K562 (cell line): ENCODE results near the gene CRLF1. TPM values are rescaled to one million over a fixed set of nuclear protein-coding genes. Genes with fewer than 3 reads are reported as not detected.

Source experiments
- ATAC-seq: fragments of 200-7000 bp; cut with Tn5 transposase; 3 replicates; pipeline ENCODE4 v1.9.1; 2020; ENCODE audit warnings: moderate library complexity
- BruUV-seq: library from RNA; stranded (reverse); fragments of 400-500 nt; replicated peaks from 2 replicates; lab custom pipeline; 2021; lab: Mats Ljungman, UMichigan
- CTCF ChIA-PET: fragments of 300-600 bp; formaldehyde crosslinking; extraction: SDS; loops from one replicate; lab custom pipeline; 2021; ENCODE audit warnings: low intra/inter-chr PET ratio; lab: Yijun Ruan, JAX
- POLR2A ChIA-PET: fragments of 300-600, 350-650 bp; sonication (Branson Sonifier 250); formaldehyde crosslinking; extraction: SDS; loops from one replicate; lab custom pipeline; 2021; ENCODE audit warnings: antibody characterized with exemption, inconsistent platforms; lab: Yijun Ruan, JAX
- DNase-seq, 4 experiments: peaks; one replicate each; pipeline versions ENCODE4 v3.0.0 to v3.0.0-alpha.2; 2011 to 2018; ENCODE audit warnings: low spot score in 3 of 4, mixed read lengths in 3 of 4; ENCODE audit errors: extremely low read depth in 1 of 4
- FAIRE-seq: peaks from 2 replicates; lab custom pipeline; 2011; peaks lifted over from hg19 to GRCh38; lab: Jason Lieb, UNC
- H2AFZ ChIP-seq: 2 replicates; pipeline ENCODE4 v1.6.0; 2011; ENCODE audit warnings: low read depth, low read length, control low read depth, inconsistent platforms
- H3K27ac ChIP-seq: fragments of 200-600 bp; 3 replicates; pipeline ENCODE4 v1.8.0; 2011; ENCODE audit warnings: low read depth, mild to moderate bottlenecking, control low read depth, inconsistent platforms, low read length, moderate library complexity, mixed read lengths; ENCODE audit errors: extremely low read depth
- H3K27me3 ChIP-seq, 2 experiments: fragments of 300-600 bp in 1 of 2; 2 replicates in 1 of 2; 3 replicates in 1 of 2; pipeline versions ENCODE4 v1.6.0 to v1.8.0; 2011; ENCODE audit warnings: inconsistent platforms in 2 of 2, low read length in 2 of 2, mild to moderate bottlenecking in 1 of 2, mixed read lengths in 1 of 2, moderate library complexity in 1 of 2; ENCODE audit not compliant: control insufficient read depth in 2 of 2, insufficient read depth in 2 of 2
- H3K36me3 ChIP-seq: fragments of 300-600 bp; 3 replicates; pipeline ENCODE4 v1.8.0; 2011; ENCODE audit warnings: mild to moderate bottlenecking, low read length, inconsistent platforms; ENCODE audit not compliant: control insufficient read depth, insufficient read depth
- H3K4me1 ChIP-seq, 2 experiments: fragments of 200-600 bp in 1 of 2; replicated peaks in 1 of 2; 2 replicates in 1 of 2; 3 replicates in 1 of 2; pipeline versions ENCODE4 v1.5.1 to v1.8.0; 2011; ENCODE audit warnings: inconsistent platforms in 2 of 2, low read length in 2 of 2, mild to moderate bottlenecking in 1 of 2, mixed read lengths in 1 of 2, moderate library complexity in 1 of 2; ENCODE audit not compliant: control insufficient read depth in 2 of 2, insufficient read depth in 2 of 2
- H3K4me2 ChIP-seq: 2 replicates; pipeline ENCODE4 v1.6.1; 2011; ENCODE audit warnings: low read length, control low read depth, inconsistent platforms, mixed read lengths; ENCODE audit not compliant: insufficient read depth
- H3K4me3 ChIP-seq: fragments of 200-600 bp; sonication (generic), shearing (Covaris generic); 2 replicates; pipeline ENCODE4 v1.5.1; 2016; ENCODE audit warnings: control low read depth, inconsistent platforms
- H3K79me2 ChIP-seq: fragments of 200-600 bp; 3 replicates; pipeline ENCODE4 v1.8.0; 2011; ENCODE audit warnings: low read length, inconsistent platforms; ENCODE audit not compliant: control insufficient read depth, insufficient read depth
- H3K9ac ChIP-seq, 2 experiments: 2 replicates each; pipeline versions ENCODE4 v1.6.0 to v1.6.1; 2011; ENCODE audit warnings: low read depth in 2 of 2, low read length in 2 of 2, control low read depth in 1 of 2, inconsistent platforms in 1 of 2, mild to moderate bottlenecking in 1 of 2, mixed read lengths in 1 of 2; ENCODE audit not compliant: insufficient read depth in 1 of 2
- H3K9me1 ChIP-seq: one replicate; pipeline ENCODE4 v1.6.0; 2011; ENCODE audit warnings: inconsistent platforms, mild to moderate bottlenecking, low read length, moderate library complexity; ENCODE audit not compliant: control insufficient read depth, insufficient read depth
- H3K9me3 ChIP-seq: replicated peaks from 2 replicates; pipeline ENCODE4 v1.5.1; 2011; ENCODE audit warnings: low read depth, low read length, inconsistent platforms; ENCODE audit not compliant: control insufficient read depth, insufficient read depth
- H4K20me1 ChIP-seq: replicated peaks from 2 replicates; pipeline ENCODE4 v1.6.1; 2011; ENCODE audit warnings: low read length, inconsistent platforms, mixed read lengths; ENCODE audit not compliant: control insufficient read depth, insufficient read depth
- BRF1 ChIP-seq: IDR thresholded peaks from 3 replicates; pipeline ENCODE4 v1.6.1; 2011; ENCODE audit warnings: borderline replicate concordance, mild to moderate bottlenecking; ENCODE audit not compliant: insufficient read length; ENCODE audit errors: extremely low read depth
- EHMT2 ChIP-seq: fragments of 450-650 bp; IDR thresholded peaks from 2 replicates; pipeline ENCODE4 v1.6.1; 2018; ENCODE audit warnings: antibody characterized with exemption
- ESRRB ChIP-seq: fragments of 250-450 bp; sonication (Bioruptor Pico); IDR thresholded peaks from 2 replicates; pipeline ENCODE4 v1.5.0; 2020; ENCODE audit warnings: mild to moderate bottlenecking, moderate library complexity, borderline replicate concordance
- HNRNPLL ChIP-seq: fragments of 200-400 bp; formaldehyde crosslinking; IDR thresholded peaks from 2 replicates; pipeline ENCODE4 v1.6.1; 2017; ENCODE audit warnings: low read length, low read depth, mild to moderate bottlenecking; ENCODE audit not compliant: poor library complexity, severe bottlenecking
- HOXB6 ChIP-seq: fragments of 250-450 bp; sonication (Bioruptor Pico); IDR thresholded peaks from 2 replicates; pipeline ENCODE4 v1.5.1; 2022; ENCODE audit warnings: mild to moderate bottlenecking, borderline replicate concordance
- LCOR ChIP-seq: sonication (generic); formaldehyde crosslinking; IDR thresholded peaks from 2 replicates; pipeline ENCODE4 v1.8.0; 2022; ENCODE audit warnings: mild to moderate bottlenecking, missing genetic modification reagents
- POLR2H ChIP-seq: IDR thresholded peaks from 2 replicates; pipeline ENCODE4 v1.6.1; 2016; ENCODE audit warnings: missing genetic modification characterization, low read depth, mild to moderate bottlenecking, control low read depth, missing compliant biosample characterization, moderate library complexity
- YY1 ChIP-seq, 3 experiments: IDR thresholded peaks; 2 replicates each; pipeline ENCODE4 v1.6.1; 2011; ENCODE audit warnings: low read length in 2 of 3, mild to moderate bottlenecking in 2 of 3, moderate library complexity in 2 of 3, borderline replicate concordance in 1 of 3, control low read depth in 1 of 3, low read depth in 1 of 3; ENCODE audit not compliant: insufficient read depth in 3 of 3, insufficient replicate concordance in 2 of 3, control insufficient read depth in 1 of 3, insufficient read length in 1 of 3; ENCODE audit errors: extremely low read depth in 1 of 3
- ZKSCAN3 ChIP-seq: fragments of 250-450 bp; sonication (Bioruptor Pico); IDR thresholded peaks from 2 replicates; pipeline ENCODE4 v1.4.0; 2020
- ZNF212 ChIP-seq: fragments of 450-650 bp; formaldehyde crosslinking; IDR thresholded peaks from 2 replicates; pipeline ENCODE4 v1.4.0; 2020; ENCODE audit warnings: mild to moderate bottlenecking
- ZNF217 ChIP-seq: sonication (generic); formaldehyde crosslinking; IDR thresholded peaks from 2 replicates; pipeline ENCODE4 v1.8.0; 2022; ENCODE audit warnings: mild to moderate bottlenecking, missing genetic modification reagents
- ZNF586 ChIP-seq: fragments of 450-650 bp; formaldehyde crosslinking; conservative IDR thresholded peaks from 2 replicates; pipeline ENCODE4 v1.4.0; 2020; ENCODE audit warnings: mild to moderate bottlenecking, moderate library complexity
- WGBS: fragments of 100-300 bp; shearing (Covaris generic); methylation state at CpG from one replicate; pipeline ENCODE4 v1.1.6; 2016; ENCODE audit warnings: low coverage, mixed read lengths; ENCODE audit not compliant: insufficient coverage; ENCODE audit errors: missing lambda C conversion rate; 5-methylcytosine and 5-hydroxymethylcytosine counted together
- in situ Hi-C: fragments of 300-500 bp; cut with MboI; formaldehyde crosslinking; loops from 4 replicates; pipeline ENCODE4 v1.15.0; 2018; ENCODE audit warnings: inconsistent platforms, mixed read lengths
- intact Hi-C: fragments of 100-400 bp; cut with micrococcal nuclease; formaldehyde crosslinking; loops from 2 replicates; pipeline ENCODE4 v1.14.2; 2022
- polyA plus RNA-seq, 8 experiments: library from polyadenylated mRNA; depleted of rRNA in 4 of 8; stranded (reverse) in 5 of 8; unstranded in 3 of 8; fragments of >200 nt; fragmentation: Nextera tagmentation in 2 of 8; fragmentation: Illumina TruSeq in 1 of 8; extraction: Ambion mirVana in 2 of 8; extraction: Trizol in 1 of 8; gene quantifications; 2 replicates each; pipeline versions ENCODE4 v1.2.1 to v1.2.3, GENCODE V29; 2011 to 2014; ENCODE audit warnings: inconsistent platforms in 1 of 8, missing spikeins in 1 of 8
- total RNA-seq, 7 experiments: library from RNA; depleted of rRNA in 6 of 7; stranded (reverse); fragments of >200 nt in 6 of 7; fragmentation: Illumina TruSeq in 2 of 7; extraction: Trizol in 2 of 7; gene quantifications; 2 replicates each; pipeline versions ENCODE4 v1.2.1 to v1.2.3, GENCODE V29; 2011 to 2021; ENCODE audit warnings: low replicate concordance in 1 of 7
- TF ChIP-seq, protein P1 (sequence below): sonication (generic); formaldehyde crosslinking; IDR thresholded peaks from 2 replicates; pipeline ENCODE4 v1.8.0; 2022; ENCODE audit warnings: mild to moderate bottlenecking, missing genetic modification reagents
- TF ChIP-seq, protein P2 (sequence below): fragments of 450-650 bp; IDR thresholded peaks from 2 replicates; pipeline ENCODE4 v1.6.1; 2016; ENCODE audit warnings: antibody characterized with exemption

The CRLF1 gene
- total and polyA plus RNA-seq, 9 of the 15 experiments (the other 6 are each of a cell fraction or from before 2014, with no cell fraction given) = 0.85 to 3.6 (median 1.7) TPM

DNA sequence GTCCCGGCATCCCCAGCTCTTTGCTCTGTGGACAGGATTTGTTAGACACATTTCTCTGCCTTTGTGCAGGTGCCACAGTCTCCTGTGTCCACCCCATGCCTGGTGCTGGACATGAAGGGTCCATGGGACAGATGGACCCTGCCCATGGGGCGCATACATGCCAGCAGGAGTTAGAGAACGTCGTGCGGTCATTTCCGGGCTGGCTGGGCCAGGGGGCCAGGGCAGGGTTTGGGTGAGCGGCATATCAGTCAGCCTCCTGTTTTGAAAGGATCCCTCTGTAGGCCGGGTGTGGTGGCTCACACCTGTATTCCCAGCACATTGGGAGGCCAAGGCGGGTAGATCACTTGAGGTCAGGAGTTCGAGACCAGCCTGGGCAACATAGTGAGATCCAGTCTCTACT, 41.2 kb upstream of the CRLF1 start:
- ATAC-seq = no peak
- ChIA-PET CTCF (no interaction called here), POLR2A (interaction anchor here (0.6 to 1.2 kb wide), 3 partner anchors 10 to 104 kb away, joined by 3 to 4 read pairs (median 3); no protein-coding TSS in a partner anchor)
- Histone ChIP-seq H3K4me2 (no peak overlapping the region), H3K27me3 (no peaks in the 10 kb centered on the region), H3K36me3 (peaks cover 2% of the 10 kb centered on the region; the same call in 1 of the 3 replicates), H3K9me3 (no peaks in the 10 kb centered on the region), H3K4me3 (no peak overlapping the region), H4K20me1 (peaks cover 45% of the 10 kb centered on the region), H3K79me2 (peaks cover 5% of the 10 kb centered on the region; the same call in 2 of the 3 replicates)
- intact Hi-C loops = no loop called here
- no TSS peak for BruUV-seq
- TF ChIP-seq HNRNPLL = no peak
- TF ChIP-seq, protein P1, sequence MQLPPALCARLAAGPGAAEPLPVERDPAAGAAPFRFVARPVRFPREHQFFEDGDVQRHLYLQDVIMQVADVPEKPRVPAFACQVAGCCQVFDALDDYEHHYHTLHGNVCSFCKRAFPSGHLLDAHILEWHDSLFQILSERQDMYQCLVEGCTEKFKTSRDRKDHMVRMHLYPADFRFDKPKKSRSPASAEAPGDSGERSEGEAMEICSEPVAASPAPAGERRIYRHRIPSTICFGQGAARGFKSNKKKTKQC = no peak
- TF ChIP-seq ZNF217 (CRISPR knock-in tag) = no peak
- no peak for TF ChIP-seq LCOR
- no peak for TF ChIP-seq ESRRB (CRISPR knock-in tag)
- TF ChIP-seq HOXB6 (CRISPR knock-in tag) = no peak
- no peak for TF ChIP-seq ZNF212 (CRISPR knock-in tag)
- TF ChIP-seq, protein P2, sequence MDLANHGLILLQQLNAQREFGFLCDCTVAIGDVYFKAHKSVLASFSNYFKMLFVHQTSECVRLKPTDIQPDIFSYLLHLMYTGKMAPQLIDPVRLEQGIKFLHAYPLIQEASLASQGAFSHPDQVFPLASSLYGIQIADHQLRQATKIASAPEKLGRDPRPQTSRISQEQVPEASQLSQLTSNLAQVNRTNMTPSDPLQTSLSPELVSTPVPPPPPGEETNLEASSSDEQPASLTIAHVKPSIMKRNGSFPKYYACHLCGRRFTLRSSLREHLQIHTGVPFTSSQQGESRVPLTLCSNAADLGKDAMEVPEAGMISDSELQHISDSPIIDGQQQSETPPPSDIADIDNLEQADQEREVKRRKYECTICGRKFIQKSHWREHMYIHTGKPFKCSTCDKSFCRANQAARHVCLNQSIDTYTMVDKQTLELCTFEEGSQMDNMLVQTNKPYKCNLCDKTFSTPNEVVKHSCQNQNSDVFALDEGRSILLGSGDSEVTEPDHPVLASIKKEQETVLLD = no peak
- no peak for TF ChIP-seq EHMT2
- TF ChIP-seq BRF1 = no peak
- no peak for TF ChIP-seq ZNF586 (CRISPR knock-in tag)
- TF ChIP-seq YY1 (IDR thresholded peaks at IDR 0.05; ENCODE audit: borderline replicate concordance in 1 of 3, control insufficient read depth in 1 of 3, extremely low read depth in 1 of 3, insufficient read depth in 3 of 3, insufficient read length in 1 of 3, insufficient replicate concordance in 2 of 3, low read depth in 1 of 3, low read length in 2 of 3) = no peak
- no peak for TF ChIP-seq POLR2H (tag)
- TF ChIP-seq ZKSCAN3 (CRISPR knock-in tag) = no peak
- TF ChIP-seq, all 486 proteins: peak for 0
- in situ Hi-C loops = no loop called here
- Histone ChIP-seq H2AFZ (no peak overlapping the region), H3K4me1 (peaks cover 6 to 52% of the 10 kb centered on the region in 2 experiments; a peak in 3 of 5 replicates), H3K9me1 (peaks cover 6% of the 10 kb centered on the region), H3K27ac (no peak overlapping the region), H3K9ac (peak overlapping the region in 1 of 2 experiments; percentile 24; a peak in 1 of 4 replicates)
- DNase-seq (no peak), FAIRE-seq (no peak)
- WGBS = 88% methylated on average over 8 of the region's 10 CpGs
